Progenitor cell of endocrine pancreas (in vitro differentiated cells): ENCODE data around the gene TEX14. TPM values are rescaled to one million over a fixed set of nuclear protein-coding genes. Genes with fewer than 3 reads are reported as not detected.

ENCODE experiments used
- DNase-seq: peaks from one replicate; pipeline ENCODE4 v3.0.0; 2021; ENCODE audit warnings: low spot score; ENCODE audit not compliant: unreplicated experiment
- H3K27ac Mint-ChIP-seq: 2 replicates; pipeline ENCODE4 v1.8.0; 2021; ENCODE audit warnings: mild to moderate bottlenecking, moderate library complexity, mixed read lengths
- H3K27me3 Mint-ChIP-seq: 2 replicates; pipeline ENCODE4 v1.8.0; 2021; ENCODE audit warnings: mixed read lengths
- H3K36me3 Mint-ChIP-seq: 2 replicates; pipeline ENCODE4 v1.8.0; 2022; ENCODE audit warnings: mixed read lengths; ENCODE audit not compliant: insufficient read depth
- H3K4me1 Mint-ChIP-seq: 2 replicates; pipeline ENCODE4 v1.8.0; 2021; ENCODE audit warnings: low read depth, mixed read lengths
- H3K4me3 Mint-ChIP-seq: 2 replicates; pipeline ENCODE4 v1.8.0; 2021; ENCODE audit warnings: low read depth, mild to moderate bottlenecking, moderate library complexity, mixed read lengths
- H3K9me3 Mint-ChIP-seq: 2 replicates; pipeline ENCODE4 v1.8.0; 2021; ENCODE audit warnings: low read depth, mixed read lengths
- CTCF ChIP-seq: fragments of 200-600 bp; sonication (generic); IDR thresholded peaks from one replicate; pipeline ENCODE4 v1.5.0; 2021; ENCODE audit warnings: antibody characterized with exemption, mild to moderate bottlenecking; ENCODE audit not compliant: unreplicated experiment
- total RNA-seq: library from RNA; stranded (reverse); gene quantifications from 2 replicates; pipeline ENCODE4 v1.2.1, GENCODE V29; 2021

The TEX14 gene
- total RNA-seq, 1 donor from 2014 or later = 0.22 TPM

GRCh38 chr17:58640202-58640601, 51.6 kb downstream of the TEX14 start:
- Mint-ChIP-seq H3K9me3 (no peaks in the 10 kb centered on the region), H3K4me3 (no peak overlapping the region), H3K27me3 (peaks cover 3% of the 10 kb centered on the region), H3K36me3 (no peaks in the 10 kb centered on the region), H3K27ac (no peak overlapping the region), H3K4me1 (no peaks in the 10 kb centered on the region)
- no peak for DNase-seq
- TF ChIP-seq CTCF = no peak

- no peak overlapping the region for H3K4me3 Mint-ChIP-seq
- H3K9me3 Mint-ChIP-seq = no peaks in the 10 kb centered on the region
- H3K27ac Mint-ChIP-seq = no peak overlapping the region
- DNase-seq = no peak
- H3K36me3 Mint-ChIP-seq = no peaks in the 10 kb centered on the region
- H3K27me3 Mint-ChIP-seq = peaks cover 3% of the 10 kb centered on the region
- H3K4me1 Mint-ChIP-seq = no peaks in the 10 kb centered on the region
- no peak for TF ChIP-seq CTCF
Observed at GRCh38 chr17:58639681-58640080, 52.2 kb downstream of the TEX14 start.

- H3K4me3 Mint-ChIP-seq = no peak overlapping the region
- no peak for TF ChIP-seq CTCF
- H3K9me3 Mint-ChIP-seq = no peaks in the 10 kb centered on the region
- no peak overlapping the region for H3K27ac Mint-ChIP-seq
- H3K36me3 Mint-ChIP-seq = no peaks in the 10 kb centered on the region
- H3K27me3 Mint-ChIP-seq = no peaks in the 10 kb centered on the region
- no peaks in the 10 kb centered on the region for H3K4me1 Mint-ChIP-seq
- DNase-seq = no peak
Observed at GRCh38 chr17:58637011-58637570, 54.8 kb downstream of the TEX14 start.

- Mint-ChIP-seq H3K27ac (peak overlapping the region; percentile 67), H3K4me1 (no peaks in the 10 kb centered on the region), H3K9me3 (no peaks in the 10 kb centered on the region), H3K27me3 (no peaks in the 10 kb centered on the region), H3K4me3 (peak overlapping the region; percentile 63), H3K36me3 (no peaks in the 10 kb centered on the region)
- DNase-seq = no peak
- no peak for TF ChIP-seq CTCF
Observed at GRCh38 chr17:58632324-58633314, 59.2 kb downstream of the TEX14 start.

GRCh38 chr17:58631523-58632323, 60.1 kb downstream of the TEX14 start:
- no peak overlapping the region for H3K4me3 Mint-ChIP-seq
- H3K9me3 Mint-ChIP-seq = no peaks in the 10 kb centered on the region
- DNase-seq = peak; percentile 84
- H3K27ac Mint-ChIP-seq = no peak overlapping the region
- no peaks in the 10 kb centered on the region for H3K36me3 Mint-ChIP-seq
- peak; percentile 25 for TF ChIP-seq CTCF
- no peaks in the 10 kb centered on the region for H3K4me1 Mint-ChIP-seq
- no peaks in the 10 kb centered on the region for H3K27me3 Mint-ChIP-seq
